Measurements from ENCODE around the gene FAM209A.
"Not testable (repeated sequence)": the region's sequence is repeated elsewhere in the genome, so short reads cannot be mapped to it uniquely, and the experiment has no call there.

The FAM209A gene

DNA sequence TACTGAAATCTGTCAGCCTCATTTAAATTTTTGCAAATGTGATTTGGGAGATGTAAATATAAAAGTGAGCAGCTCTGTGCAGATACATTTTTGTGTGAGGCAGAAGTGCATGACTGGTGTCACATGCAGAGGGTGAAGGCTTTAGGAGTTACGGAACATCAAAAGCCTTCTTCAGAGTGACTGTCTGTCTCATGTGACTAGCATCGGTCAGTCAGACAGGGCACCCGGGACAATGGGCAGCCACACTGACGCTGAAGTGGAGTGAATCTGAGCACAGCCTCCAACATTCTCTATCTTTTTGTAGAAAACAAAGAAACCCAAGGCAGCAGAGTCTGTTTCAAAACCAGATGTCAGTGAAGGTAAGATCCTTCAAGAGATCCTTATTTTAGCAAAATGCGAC, 7.9 kb upstream of the FAM209A start:
- Histone ChIP-seq H3K27ac (ENCODE audit: low read depth in 2 of 2, low read length in 2 of 2) (no peak overlapping the region), H3K4me1 (ENCODE audit: control insufficient read depth in 2 of 2, insufficient read depth in 2 of 2, low read length in 2 of 2) (no peaks in the 10 kb centered on the region), H3K9me3 (ENCODE audit: control insufficient read depth in 2 of 2, low read length in 2 of 2) (peaks cover 7 to 8% of the 10 kb centered on the region in 2 donors), H3K27me3 (ENCODE audit: control insufficient read depth in 2 of 2, insufficient read depth in 2 of 2, low read length in 2 of 2) (no peaks in the 10 kb centered on the region), H3K9ac (ENCODE audit: low read depth in 1 of 2, low read length in 2 of 2) (no peak overlapping the region), H3K36me3 (ENCODE audit: control insufficient read depth in 2 of 2, insufficient read depth in 2 of 2, low read length in 2 of 2) (peaks cover 52 to 66% of the 10 kb centered on the region in 2 donors), H3K4me3 (ENCODE audit: low read length in 2 of 2) (no peak overlapping the region)

DNA sequence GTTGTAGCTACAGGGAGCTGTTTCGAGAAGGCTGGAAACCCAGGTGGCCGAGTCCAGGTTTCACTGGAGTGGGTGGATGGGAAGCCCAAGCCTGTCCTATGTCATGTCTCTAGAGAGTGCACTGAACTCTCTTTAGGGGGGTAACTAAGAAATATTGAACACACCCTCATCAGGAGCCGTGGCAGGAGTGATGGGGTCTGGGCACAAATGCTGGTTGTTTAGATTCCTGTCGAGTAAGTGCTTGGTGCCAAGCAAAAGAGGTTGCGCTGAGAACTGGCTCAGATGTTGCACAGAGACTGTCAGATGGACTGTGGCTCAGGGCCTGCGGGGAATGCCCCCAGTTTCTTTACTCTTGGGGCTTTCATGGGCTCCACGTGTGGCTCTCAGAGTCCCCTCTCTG, 7.3 kb upstream of the FAM209A start:
- Histone ChIP-seq H3K9ac (ENCODE audit: low read depth in 1 of 2, low read length in 2 of 2) (no peak overlapping the region), H3K9me3 (ENCODE audit: control insufficient read depth in 2 of 2, low read length in 2 of 2) (peaks cover 7 to 8% of the 10 kb centered on the region in 2 donors), H3K27ac (ENCODE audit: low read depth in 2 of 2, low read length in 2 of 2) (no peak overlapping the region), H3K27me3 (ENCODE audit: control insufficient read depth in 2 of 2, insufficient read depth in 2 of 2, low read length in 2 of 2) (no peaks in the 10 kb centered on the region), H3K4me1 (ENCODE audit: control insufficient read depth in 2 of 2, insufficient read depth in 2 of 2, low read length in 2 of 2) (no peaks in the 10 kb centered on the region), H3K4me3 (ENCODE audit: low read length in 2 of 2) (no peak overlapping the region), H3K36me3 (ENCODE audit: control insufficient read depth in 2 of 2, insufficient read depth in 2 of 2, low read length in 2 of 2) (peaks cover 52 to 65% of the 10 kb centered on the region in 2 donors)

DNA sequence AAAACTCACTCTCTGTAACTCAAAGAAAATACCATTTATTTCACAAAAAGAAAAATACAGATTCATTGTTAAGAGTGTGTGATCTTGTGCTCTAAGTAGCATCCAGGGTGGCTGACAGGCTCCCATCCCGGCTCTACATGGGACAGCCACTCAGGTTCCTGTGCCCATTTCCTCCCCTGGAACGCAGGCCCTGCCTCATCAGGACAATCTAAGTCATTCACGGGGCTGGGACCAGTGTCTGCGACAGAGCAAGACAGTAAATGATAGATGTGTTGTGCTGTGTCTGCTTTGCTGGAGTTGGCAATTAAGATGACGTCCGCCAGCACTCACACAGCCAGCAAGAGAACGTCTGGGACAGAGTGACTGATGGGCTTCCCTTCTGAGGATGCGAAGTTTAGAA, 6.9 kb upstream of the FAM209A start:
- Histone ChIP-seq H3K27ac (ENCODE audit: low read depth in 2 of 2, low read length in 2 of 2) (no peak overlapping the region), H3K9me3 (ENCODE audit: control insufficient read depth in 2 of 2, low read length in 2 of 2) (peaks cover 7 to 8% of the 10 kb centered on the region in 2 donors), H3K4me3 (ENCODE audit: low read length in 2 of 2) (no peak overlapping the region), H3K27me3 (ENCODE audit: control insufficient read depth in 2 of 2, insufficient read depth in 2 of 2, low read length in 2 of 2) (no peaks in the 10 kb centered on the region), H3K4me1 (ENCODE audit: control insufficient read depth in 2 of 2, insufficient read depth in 2 of 2, low read length in 2 of 2) (no peaks in the 10 kb centered on the region), H3K36me3 (ENCODE audit: control insufficient read depth in 2 of 2, insufficient read depth in 2 of 2, low read length in 2 of 2) (peaks cover 49 to 63% of the 10 kb centered on the region in 2 donors), H3K9ac (ENCODE audit: low read depth in 1 of 2, low read length in 2 of 2) (no peak overlapping the region)

- no peaks in the 10 kb centered on the region for H3K4me1 ChIP-seq (ENCODE audit: control insufficient read depth in 2 of 2, insufficient read depth in 2 of 2, low read length in 2 of 2)
- peaks cover 44 to 58% of the 10 kb centered on the region in 2 donors for H3K36me3 ChIP-seq (ENCODE audit: control insufficient read depth in 2 of 2, insufficient read depth in 2 of 2, low read length in 2 of 2)
- H3K9ac ChIP-seq (ENCODE audit: low read depth in 1 of 2, low read length in 2 of 2), result no peak overlapping the region
- no peak overlapping the region for H3K4me3 ChIP-seq (ENCODE audit: low read length in 2 of 2)
- H3K27me3 ChIP-seq (ENCODE audit: control insufficient read depth in 2 of 2, insufficient read depth in 2 of 2, low read length in 2 of 2), result no peaks in the 10 kb centered on the region
- H3K27ac ChIP-seq (ENCODE audit: low read depth in 2 of 2, low read length in 2 of 2), result no peak overlapping the region
- H3K9me3 ChIP-seq (ENCODE audit: control insufficient read depth in 2 of 2, low read length in 2 of 2), result peaks cover 7 to 8% of the 10 kb centered on the region in 2 donors
These were observed 6.4 kb upstream of the FAM209A start for GRCh38 chr20:56518126-56518525.

DNA sequence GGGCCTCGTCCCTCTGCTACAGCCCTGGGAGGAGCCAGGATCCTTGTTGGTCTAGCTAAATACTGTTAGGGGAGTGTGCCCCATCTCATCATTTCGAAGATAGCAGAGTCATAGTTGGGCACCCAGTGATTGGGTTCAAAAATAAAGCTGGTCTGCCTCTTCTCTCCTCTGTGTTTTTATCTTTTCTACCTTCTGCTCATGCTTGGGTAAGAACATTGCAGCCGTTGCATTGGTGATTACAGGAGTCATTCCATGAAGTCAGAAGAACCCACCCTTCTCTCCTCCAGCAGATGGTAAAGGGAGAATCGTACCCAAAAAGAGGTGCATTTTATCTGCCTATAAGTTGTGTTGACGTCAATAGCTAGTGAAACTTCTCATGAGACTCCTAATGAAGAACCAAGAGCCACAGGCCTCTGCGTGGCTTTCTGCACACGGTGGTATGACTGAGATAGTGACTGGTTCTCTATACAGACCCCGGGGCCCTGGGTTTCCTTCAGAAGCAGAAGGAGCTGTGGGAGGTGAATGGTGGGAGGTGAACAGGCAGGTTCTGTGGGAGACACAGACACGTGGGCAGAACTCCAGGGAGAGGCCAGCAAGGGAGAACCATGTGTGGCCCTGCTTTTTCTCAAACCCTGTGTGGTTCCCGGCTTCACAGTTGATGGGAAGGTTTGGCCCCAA, 5.7 kb upstream of the FAM209A start:
- Histone ChIP-seq H3K27me3 (ENCODE audit: control insufficient read depth in 2 of 2, insufficient read depth in 2 of 2, low read length in 2 of 2) (no peaks in the 10 kb centered on the region), H3K9me3 (ENCODE audit: control insufficient read depth in 2 of 2, low read length in 2 of 2) (peaks cover 7 to 8% of the 10 kb centered on the region in 2 donors), H3K4me3 (ENCODE audit: low read length in 2 of 2) (no peak overlapping the region), H3K4me1 (ENCODE audit: control insufficient read depth in 2 of 2, insufficient read depth in 2 of 2, low read length in 2 of 2) (no peaks in the 10 kb centered on the region), H3K27ac (ENCODE audit: low read depth in 2 of 2, low read length in 2 of 2) (no peak overlapping the region), H3K36me3 (ENCODE audit: control insufficient read depth in 2 of 2, insufficient read depth in 2 of 2, low read length in 2 of 2) (peaks cover 37 to 51% of the 10 kb centered on the region in 2 donors), H3K9ac (ENCODE audit: low read depth in 1 of 2, low read length in 2 of 2) (no peak overlapping the region)

- Histone ChIP-seq H3K4me1 (ENCODE audit: control insufficient read depth in 2 of 2, insufficient read depth in 2 of 2, low read length in 2 of 2) (no peaks in the 10 kb centered on the region), H3K27ac (ENCODE audit: low read depth in 2 of 2, low read length in 2 of 2) (no peak overlapping the region), H3K9ac (ENCODE audit: low read depth in 1 of 2, low read length in 2 of 2) (no peak overlapping the region), H3K36me3 (ENCODE audit: control insufficient read depth in 2 of 2, insufficient read depth in 2 of 2, low read length in 2 of 2) (peaks cover 34 to 44% of the 10 kb centered on the region in 2 donors), H3K27me3 (ENCODE audit: control insufficient read depth in 2 of 2, insufficient read depth in 2 of 2, low read length in 2 of 2) (no peaks in the 10 kb centered on the region), H3K9me3 (ENCODE audit: control insufficient read depth in 2 of 2, low read length in 2 of 2) (peaks cover 7 to 8% of the 10 kb centered on the region in 2 donors), H3K4me3 (ENCODE audit: low read length in 2 of 2) (no peak overlapping the region)
These were observed 5.0 kb upstream of the FAM209A start for GRCh38 chr20:56519551-56519950.

DNA sequence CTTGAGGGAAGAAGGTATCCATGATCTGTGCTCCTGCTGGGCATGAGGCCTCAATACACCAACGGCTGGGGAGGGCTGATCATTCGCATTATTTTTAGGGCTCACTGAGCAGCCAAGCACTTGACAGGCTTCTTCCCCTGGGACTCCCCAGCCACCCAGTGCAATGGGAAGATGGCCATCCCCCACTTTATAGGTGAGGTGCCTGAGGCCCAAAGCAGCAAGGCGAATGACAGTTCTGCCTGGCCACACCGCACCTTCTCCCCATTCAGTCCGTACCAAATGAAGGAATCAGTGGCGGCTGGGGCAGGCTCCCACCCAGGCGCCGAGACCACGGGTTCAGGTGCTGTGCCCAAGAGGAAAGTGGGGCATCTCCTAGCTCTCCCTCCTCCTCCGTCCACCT, 4.4 kb upstream of the FAM209A start:
- Histone ChIP-seq H3K36me3 (ENCODE audit: control insufficient read depth in 2 of 2, insufficient read depth in 2 of 2, low read length in 2 of 2) (peaks cover 34 to 42% of the 10 kb centered on the region in 2 donors), H3K4me3 (ENCODE audit: low read length in 2 of 2) (no peak overlapping the region), H3K4me1 (ENCODE audit: control insufficient read depth in 2 of 2, insufficient read depth in 2 of 2, low read length in 2 of 2) (no peaks in the 10 kb centered on the region), H3K27me3 (ENCODE audit: control insufficient read depth in 2 of 2, insufficient read depth in 2 of 2, low read length in 2 of 2) (no peaks in the 10 kb centered on the region), H3K9ac (ENCODE audit: low read depth in 1 of 2, low read length in 2 of 2) (no peak overlapping the region), H3K27ac (ENCODE audit: low read depth in 2 of 2, low read length in 2 of 2) (no peak overlapping the region), H3K9me3 (ENCODE audit: control insufficient read depth in 2 of 2, low read length in 2 of 2) (peaks cover 7 to 8% of the 10 kb centered on the region in 2 donors)

DNA sequence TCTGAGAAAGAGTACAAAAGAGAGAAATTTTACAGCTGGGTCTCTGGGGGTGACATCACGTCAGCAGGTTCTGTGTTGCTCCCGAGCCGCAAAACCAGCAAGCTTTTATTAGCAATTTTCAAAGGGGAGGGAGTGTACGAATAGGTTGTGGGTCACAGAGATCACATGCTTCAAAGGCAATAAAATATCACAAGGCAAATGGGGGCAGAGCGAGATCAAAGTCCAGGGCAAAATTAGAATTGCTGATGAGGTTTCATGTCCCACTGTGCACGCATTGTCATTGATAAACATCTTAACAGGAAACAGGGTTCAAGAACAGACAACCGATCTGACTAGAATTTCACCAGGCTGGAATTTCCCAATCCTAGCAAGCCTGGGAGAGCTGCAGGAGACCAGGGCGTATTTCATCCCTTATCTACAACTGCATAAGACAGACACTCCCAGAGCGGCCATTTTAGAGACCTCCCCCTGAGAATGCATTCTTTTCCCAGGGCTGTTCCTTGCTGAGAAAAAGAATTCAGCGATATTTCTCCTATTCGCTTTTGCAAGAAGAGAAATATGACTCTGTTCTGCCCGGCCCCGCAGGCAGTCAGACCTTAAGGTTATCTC, 3.7 kb upstream of the FAM209A start:
- not testable (repeated sequence) for H3K27me3 ChIP-seq (ENCODE audit: control insufficient read depth in 2 of 2, insufficient read depth in 2 of 2, low read length in 2 of 2); H3K9ac ChIP-seq (ENCODE audit: low read depth in 1 of 2, low read length in 2 of 2); H3K27ac ChIP-seq (ENCODE audit: low read depth in 2 of 2, low read length in 2 of 2); H3K4me3 ChIP-seq (ENCODE audit: low read length in 2 of 2); H3K9me3 ChIP-seq (ENCODE audit: control insufficient read depth in 2 of 2, low read length in 2 of 2); H3K4me1 ChIP-seq (ENCODE audit: control insufficient read depth in 2 of 2, insufficient read depth in 2 of 2, low read length in 2 of 2)
- H3K36me3 ChIP-seq (ENCODE audit: control insufficient read depth in 2 of 2, insufficient read depth in 2 of 2, low read length in 2 of 2), result peaks cover 34 to 42% of the 10 kb centered on the region in 2 donors

GRCh38 chr20:56522311-56522710, 2.2 kb upstream of the FAM209A start:
- peaks cover 7 to 8% of the 10 kb centered on the region in 2 donors for H3K9me3 ChIP-seq (ENCODE audit: control insufficient read depth in 2 of 2, low read length in 2 of 2)
- H3K27me3 ChIP-seq (ENCODE audit: control insufficient read depth in 2 of 2, insufficient read depth in 2 of 2, low read length in 2 of 2), result no peaks in the 10 kb centered on the region
- H3K27ac ChIP-seq (ENCODE audit: low read depth in 2 of 2, low read length in 2 of 2), result no peak overlapping the region
- H3K4me3 ChIP-seq (ENCODE audit: low read length in 2 of 2), result no peak overlapping the region
- peaks cover 26 to 32% of the 10 kb centered on the region in 2 donors for H3K36me3 ChIP-seq (ENCODE audit: control insufficient read depth in 2 of 2, insufficient read depth in 2 of 2, low read length in 2 of 2)
- H3K9ac ChIP-seq (ENCODE audit: low read depth in 1 of 2, low read length in 2 of 2), result no peak overlapping the region
- H3K4me1 ChIP-seq (ENCODE audit: control insufficient read depth in 2 of 2, insufficient read depth in 2 of 2, low read length in 2 of 2), result no peaks in the 10 kb centered on the region

GRCh38 chr20:56527521-56527920, 3.0 kb downstream of the FAM209A start:
- H3K27me3 ChIP-seq (ENCODE audit: control insufficient read depth in 2 of 2, insufficient read depth in 2 of 2, low read length in 2 of 2), result no peaks in the 10 kb centered on the region
- H3K9me3 ChIP-seq (ENCODE audit: control insufficient read depth in 2 of 2, low read length in 2 of 2), result no peaks in the 10 kb centered on the region
- no peaks in the 10 kb centered on the region for H3K36me3 ChIP-seq (ENCODE audit: control insufficient read depth in 2 of 2, insufficient read depth in 2 of 2, low read length in 2 of 2)
- H3K4me3 ChIP-seq (ENCODE audit: low read length in 2 of 2), result no peak overlapping the region
- H3K27ac ChIP-seq (ENCODE audit: low read depth in 2 of 2, low read length in 2 of 2), result no peak overlapping the region
- H3K9ac ChIP-seq (ENCODE audit: low read depth in 1 of 2, low read length in 2 of 2), result no peak overlapping the region
- no peaks in the 10 kb centered on the region for H3K4me1 ChIP-seq (ENCODE audit: control insufficient read depth in 2 of 2, insufficient read depth in 2 of 2, low read length in 2 of 2)
